Fibroblast of the conjunctiva (primary cell): ENCODE measurements around the gene TNFRSF8.
"Not testable (repeated sequence)": the region's sequence is repeated elsewhere in the genome, so short reads cannot be mapped to it uniquely, and the experiment has no call there.

Experiments
- DNase-seq: peaks from one replicate; pipeline ENCODE4 v3.0.0-alpha.2; 2010; ENCODE audit warnings: low read depth

The TNFRSF8 gene

GRCh38 chr1:12085643-12086260 is 22.6 kb downstream of the TNFRSF8 start:
- no peak for DNase-seq

GRCh38 chr1:12087797-12088314 is 24.8 kb downstream of the TNFRSF8 start:
- no peak for DNase-seq

GRCh38 chr1:12088607-12089006 is 25.5 kb downstream of the TNFRSF8 start:
- no peak for DNase-seq

- DNase-seq = no peak
These were observed 27.2 kb downstream of the TNFRSF8 start for GRCh38 chr1:12090326-12090725.

DNA sequence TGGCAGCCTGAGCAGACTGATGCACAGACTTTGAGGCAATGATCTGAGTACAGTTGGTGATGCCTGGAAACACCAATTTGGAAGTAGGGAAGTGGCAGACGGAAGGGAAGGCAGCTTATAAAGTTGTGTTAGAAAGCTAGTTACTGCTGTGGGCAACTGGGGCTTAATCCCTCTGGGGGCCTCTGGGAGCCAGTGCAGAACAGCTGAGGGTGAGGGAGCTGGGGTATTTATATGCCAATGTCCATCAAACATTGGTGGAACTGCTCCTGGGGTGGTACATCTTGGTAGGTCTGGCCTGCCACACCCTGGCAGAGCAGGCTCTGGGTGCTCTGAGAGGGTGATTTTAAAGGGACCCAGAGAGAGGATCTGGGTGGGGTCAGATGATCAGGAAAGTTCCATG is 28.1 kb downstream of the TNFRSF8 start:
- DNase-seq = no peak

DNA sequence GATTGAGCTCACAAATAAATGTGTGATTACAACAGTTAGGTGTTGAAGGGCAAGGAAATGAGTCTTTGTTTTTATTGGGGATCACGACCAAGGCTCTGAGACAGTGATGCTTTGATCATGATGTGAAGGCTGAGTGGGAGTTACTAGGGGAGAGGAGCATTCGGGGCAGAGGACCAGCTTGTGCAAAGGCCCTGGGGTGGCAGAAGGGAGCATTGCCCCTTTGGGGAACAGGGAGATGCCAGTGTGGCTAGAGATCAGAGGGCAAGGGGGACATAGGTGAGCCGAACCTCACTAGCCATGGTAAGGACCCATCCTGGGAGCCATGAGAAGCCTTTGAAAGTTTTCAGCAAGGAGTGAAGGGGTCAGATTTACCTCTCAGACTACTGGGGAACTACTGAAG is 31.1 kb downstream of the TNFRSF8 start:
- DNase-seq = no peak

GRCh38 chr1:12095452-12096263 is 32.6 kb downstream of the TNFRSF8 start:
- no peak for DNase-seq

DNA sequence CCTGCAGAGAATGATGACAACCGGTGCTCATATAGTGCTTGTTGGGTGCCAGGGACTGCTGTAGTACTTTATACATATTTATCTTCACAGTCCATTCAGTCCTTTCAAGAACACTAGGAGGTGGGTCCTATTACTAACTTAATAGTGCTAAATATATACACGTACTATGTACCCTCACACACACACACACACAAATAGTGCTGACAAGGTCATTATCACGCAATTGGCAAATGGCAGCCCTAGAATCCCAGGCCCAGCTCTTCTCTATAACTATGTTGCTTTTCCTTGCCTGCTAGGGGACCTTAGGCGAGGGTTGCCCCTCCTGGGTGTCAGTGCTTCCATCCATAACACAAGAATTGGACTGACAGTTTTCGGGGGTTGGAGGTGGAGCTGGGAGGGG is 33.5 kb downstream of the TNFRSF8 start:
- DNase-seq = no peak

- DNase-seq = no peak
These were observed 34.2 kb downstream of the TNFRSF8 start for GRCh38 chr1:12097321-12097720.

- no peak for DNase-seq
These were observed 35.7 kb downstream of the TNFRSF8 start for GRCh38 chr1:12098786-12099185.

DNA sequence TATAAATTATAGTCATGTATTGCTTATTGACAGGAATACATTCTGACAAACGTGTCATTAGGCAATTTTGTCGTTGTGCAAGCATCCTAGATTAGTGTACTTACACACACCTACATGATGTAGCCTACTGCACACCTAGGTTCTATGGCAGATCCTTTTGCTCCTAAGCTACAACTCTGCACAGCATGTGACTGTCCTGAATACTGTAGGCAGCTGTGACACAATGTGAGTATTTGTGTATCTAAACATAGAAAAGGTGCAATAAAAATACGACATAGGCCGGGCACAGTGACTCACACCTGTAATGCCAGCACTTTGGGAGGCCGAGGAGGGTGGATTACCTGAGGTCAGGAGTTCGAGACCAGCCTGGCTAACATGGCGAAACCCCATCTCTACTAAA is 36.5 kb downstream of the TNFRSF8 start:
- DNase-seq = no peak

- no peak for DNase-seq
These were observed 37.0 kb downstream of the TNFRSF8 start for GRCh38 chr1:12100071-12100470.

DNA sequence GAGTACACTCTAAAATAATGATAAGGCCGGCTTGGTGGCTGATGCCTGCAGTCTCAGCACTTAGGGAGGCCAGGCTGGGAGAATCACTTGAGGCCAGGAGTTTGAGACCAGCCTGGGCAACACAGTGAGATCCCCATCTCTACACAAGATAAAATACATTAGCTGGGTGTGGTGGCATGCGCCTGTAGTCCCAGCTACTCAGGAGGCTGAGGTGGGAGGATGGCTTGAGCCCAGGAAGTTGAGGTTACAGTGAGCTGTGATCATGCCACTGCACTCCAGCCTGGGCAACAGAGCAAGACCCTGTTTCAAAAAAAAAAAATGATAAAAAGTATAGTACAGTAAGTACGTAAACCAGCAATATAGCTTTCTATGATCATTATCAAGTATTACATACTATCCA is 38.0 kb downstream of the TNFRSF8 start:
- DNase-seq = not testable (repeated sequence)

GRCh38 chr1:12102066-12102465 is 39.0 kb downstream of the TNFRSF8 start:
- no peak for DNase-seq

DNA sequence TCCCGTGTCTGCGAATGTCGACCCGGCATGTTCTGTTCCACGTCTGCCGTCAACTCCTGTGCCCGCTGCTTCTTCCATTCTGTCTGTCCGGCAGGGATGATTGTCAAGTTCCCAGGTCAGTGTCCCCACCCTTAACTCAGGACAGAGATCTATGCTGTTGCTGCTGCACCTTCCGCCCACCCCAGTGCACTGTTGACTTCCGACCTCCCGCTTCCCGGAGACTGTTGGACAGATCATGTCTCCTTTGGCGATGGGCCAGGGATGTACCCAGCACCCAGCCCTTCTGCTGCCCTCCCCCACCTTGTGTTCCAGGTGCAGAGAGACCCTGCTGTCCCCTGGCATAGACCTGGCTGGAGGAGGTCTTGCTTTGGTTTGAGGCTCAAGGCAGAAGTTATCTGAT is 41.3 kb downstream of the TNFRSF8 start:
- DNase-seq = no peak

DNA sequence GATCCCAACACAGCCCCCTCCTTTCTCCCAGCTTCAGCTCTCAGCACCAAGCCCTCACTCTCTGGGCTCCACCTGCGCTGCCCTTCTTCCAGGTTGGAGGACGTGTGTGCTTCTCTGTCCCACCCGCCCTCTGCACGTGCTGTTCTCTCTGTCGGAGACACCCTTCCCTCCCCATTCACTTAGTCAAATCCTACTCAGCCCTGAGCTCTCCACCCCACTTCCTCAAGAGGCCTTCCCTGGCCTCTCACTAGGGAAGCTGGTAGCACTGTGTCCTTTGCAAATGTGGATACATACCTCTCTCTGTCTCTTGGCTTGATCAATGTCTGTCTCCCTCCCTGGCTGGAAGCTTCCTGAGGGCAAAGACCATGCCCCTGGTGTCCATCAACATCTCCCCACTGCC is 43.0 kb downstream of the TNFRSF8 start:
- DNase-seq = no peak

DNA sequence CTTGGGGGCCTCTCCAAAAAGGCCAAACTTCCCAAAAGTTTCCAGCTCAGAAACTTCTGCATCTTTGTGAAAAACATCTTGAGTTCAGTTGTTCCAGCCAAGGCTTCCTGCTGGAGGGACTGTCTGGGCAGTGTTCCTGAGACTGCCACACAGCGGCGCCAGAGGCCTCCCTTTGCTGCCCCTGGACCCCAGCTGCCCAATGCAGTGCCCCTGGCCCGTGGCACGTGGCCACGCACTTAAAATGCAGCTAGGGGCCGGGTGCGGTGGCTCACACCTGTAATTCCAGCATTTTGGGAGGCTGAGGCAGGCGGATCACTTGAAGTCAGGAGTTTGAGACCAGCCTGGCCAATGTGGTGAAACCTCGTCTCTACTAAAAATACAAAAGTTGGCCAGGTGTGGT is 43.8 kb downstream of the TNFRSF8 start:
- not testable (repeated sequence) for DNase-seq

- no peak for DNase-seq
These were observed 44.6 kb downstream of the TNFRSF8 start for GRCh38 chr1:12107718-12108117.

GRCh38 chr1:12109901-12110300 is 46.8 kb downstream of the TNFRSF8 start:
- no peak for DNase-seq

- DNase-seq = no peak
These were observed 48.6 kb downstream of the TNFRSF8 start for GRCh38 chr1:12111741-12112140.

DNA sequence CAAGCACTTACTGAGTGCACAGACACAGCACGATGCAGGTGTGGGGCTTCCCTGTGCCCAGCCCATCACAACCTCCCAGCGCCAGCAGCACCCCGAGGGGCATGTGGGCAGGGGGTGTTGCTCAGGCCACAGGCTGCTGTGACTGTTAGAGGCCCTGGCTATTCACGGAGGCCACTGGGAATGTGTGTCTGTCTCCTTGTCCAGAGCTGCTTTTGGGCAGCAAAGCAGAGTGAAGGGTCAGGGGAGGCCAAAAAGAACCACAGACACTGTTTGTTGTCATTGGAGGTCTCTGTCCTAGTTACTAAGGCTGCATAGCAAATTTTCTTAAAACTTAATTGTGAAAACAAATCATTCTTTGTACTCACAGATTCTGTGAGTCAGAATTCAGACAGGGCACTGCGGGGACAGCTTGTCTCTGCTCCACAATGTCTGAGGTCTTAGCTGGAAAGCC is 49.6 kb downstream of the TNFRSF8 start:
- no peak for DNase-seq

DNA sequence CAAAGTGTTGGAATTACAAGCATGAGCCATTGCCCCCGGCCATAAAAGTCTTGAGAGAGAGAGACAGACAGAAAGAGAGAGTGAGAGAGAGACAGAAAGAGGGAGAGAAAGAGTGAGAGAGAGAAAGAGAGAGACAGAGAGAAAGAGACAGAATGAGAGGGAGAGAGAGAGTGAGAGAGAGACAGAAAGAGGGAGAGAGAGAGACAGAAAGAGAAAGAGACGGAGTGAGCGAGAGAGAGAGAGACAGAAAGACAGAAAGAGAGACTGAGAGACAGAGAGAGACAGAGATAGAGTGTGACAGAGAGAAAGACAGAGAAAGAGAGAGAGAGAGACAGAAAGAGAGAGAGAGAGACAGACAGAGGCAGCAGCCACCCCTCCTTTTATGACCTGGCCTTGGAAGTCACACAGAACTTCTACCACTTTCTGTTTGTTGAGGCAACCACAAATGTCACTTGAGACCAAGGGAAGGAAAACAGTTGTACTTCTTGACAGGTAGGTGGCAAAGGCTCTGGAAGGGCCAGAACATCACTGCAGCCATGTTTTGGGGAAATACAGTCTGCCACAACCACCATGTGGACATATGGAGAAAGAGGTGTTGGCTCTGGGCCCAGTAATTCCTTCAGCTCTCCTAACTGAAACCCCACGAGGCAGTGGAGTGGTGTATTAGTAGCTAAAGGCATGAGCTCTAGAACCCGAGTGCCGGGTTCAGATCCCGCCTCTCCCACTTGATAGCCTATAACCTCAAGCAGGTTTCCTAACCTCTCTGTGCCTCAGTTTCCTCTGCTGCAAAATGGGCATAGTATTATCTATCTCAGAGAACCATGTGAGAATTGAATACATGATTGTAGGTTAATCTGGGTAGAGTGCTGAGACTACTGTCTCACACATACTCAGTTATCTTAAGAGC is 50.6 kb downstream of the TNFRSF8 start:
- no peak for DNase-seq

GRCh38 chr1:12114340-12114683 is 51.2 kb downstream of the TNFRSF8 start:
- no peak for DNase-seq
